Activated CD8-positive, alpha-beta T cell treated with anti-CD3 and anti-CD28 coated beads for 36 hours (primary cell): ENCODE measurements around the gene CTNNA1. TPM values are rescaled to one million over a fixed set of nuclear protein-coding genes. Genes with fewer than 3 reads are reported as not detected.

Source experiments
- ATAC-seq: fragments of 200-7000 bp; cut with Tn5 transposase; one replicate; pipeline ENCODE4 v1.10.0; 2021; ENCODE audit warnings: mild to moderate bottlenecking, moderate library complexity
- CTCF ChIA-PET: fragments of 350-600 bp; sonication (Branson Sonifier 250); formaldehyde crosslinking; loops from one replicate; lab custom pipeline; 2021; ENCODE audit warnings: antibody characterized with exemption; lab: Charles Lee
- POLR2A ChIA-PET: fragments of 350-600 bp; sonication (Branson Sonifier 250); formaldehyde crosslinking; loops from one replicate; lab custom pipeline; 2021; ENCODE audit warnings: antibody characterized with exemption; lab: Charles Lee
- DNase-seq: peaks from one replicate; pipeline ENCODE4 v3.0.0-alpha.2; 2020
- H3K27ac Mint-ChIP-seq: one replicate; pipeline ENCODE4 v1.8.0; 2021; ENCODE audit warnings: mild to moderate bottlenecking, mixed read lengths
- H3K27me3 Mint-ChIP-seq: one replicate; pipeline ENCODE4 v1.8.0; 2021; ENCODE audit warnings: mixed read lengths
- H3K36me3 Mint-ChIP-seq: one replicate; pipeline ENCODE4 v1.8.0; 2021; ENCODE audit warnings: low read depth, mixed read lengths
- H3K4me1 Mint-ChIP-seq: one replicate; pipeline ENCODE4 v1.8.0; 2021; ENCODE audit warnings: low read depth, mixed read lengths
- H3K4me3 Mint-ChIP-seq: one replicate; pipeline ENCODE4 v1.8.0; 2021; ENCODE audit warnings: mild to moderate bottlenecking, moderate library complexity, mixed read lengths
- H3K9me3 Mint-ChIP-seq: one replicate; pipeline ENCODE4 v1.8.0; 2021; ENCODE audit warnings: mixed read lengths
- CTCF ChIP-seq: fragments of 200-600 bp; IDR thresholded peaks from one replicate; pipeline ENCODE4 v1.8.0; 2022; ENCODE audit warnings: antibody characterized with exemption, mild to moderate bottlenecking
- intact Hi-C: fragments of 100-400 bp; cut with micrococcal nuclease; formaldehyde crosslinking; loops from one replicate; pipeline ENCODE4 v1.10.0; 2022
- total RNA-seq, 2 experiments: library from RNA; stranded (reverse); gene quantifications; one replicate each; pipeline ENCODE4 v1.2.3, GENCODE V29; 2021

CTNNA1 gene
- total RNA-seq, 2 experiments from 2014 or later: 77.3 to 85.6 TPM

GRCh38 chr5:138932171-138932810, 179.1 kb downstream of the CTNNA1 start:
- ChIA-PET POLR2A (no interaction called here), CTCF (interaction anchor here (1.4 kb wide), 1 partner anchor 106 kb away, joined by 4 read pairs; no protein-coding TSS in a partner anchor)
- intact Hi-C loops: no loop called here
- no peak overlapping the region for H3K4me3 Mint-ChIP-seq
- ATAC-seq (no peak), DNase-seq (no peak)
- H3K9me3 Mint-ChIP-seq: no peaks in the 10 kb centered on the region
- no peaks in the 10 kb centered on the region for H3K27me3 Mint-ChIP-seq
- no peak for TF ChIP-seq CTCF
- H3K4me1 Mint-ChIP-seq: no peaks in the 10 kb centered on the region
- H3K36me3 Mint-ChIP-seq: peaks cover 3% of the 10 kb centered on the region
- H3K27ac Mint-ChIP-seq: no peak overlapping the region

GRCh38 chr5:138933522-138934290, 180.5 kb downstream of the CTNNA1 start:
- Mint-ChIP-seq H3K27ac (no peak overlapping the region), H3K4me3 (no peak overlapping the region), H3K9me3 (no peaks in the 10 kb centered on the region), H3K27me3 (no peaks in the 10 kb centered on the region), H3K4me1 (no peaks in the 10 kb centered on the region), H3K36me3 (peaks cover 3% of the 10 kb centered on the region)
- ChIA-PET POLR2A (no interaction called here), CTCF (no interaction called here)
- ATAC-seq (no peak), DNase-seq (no peak)
- TF ChIP-seq CTCF: no peak
- intact Hi-C loops: no loop called here

- DNase-seq (no peak), ATAC-seq (no peak)
- ChIA-PET CTCF (no interaction called here), POLR2A (no interaction called here)
- intact Hi-C loops: no loop called here
- Mint-ChIP-seq H3K4me3 (no peak overlapping the region), H3K9me3 (no peaks in the 10 kb centered on the region), H3K36me3 (peaks cover 2% of the 10 kb centered on the region), H3K27me3 (no peaks in the 10 kb centered on the region), H3K27ac (no peak overlapping the region), H3K4me1 (no peaks in the 10 kb centered on the region)
- no peak for TF ChIP-seq CTCF
Measured at GRCh38 chr5:138934971-138935370, 181.7 kb downstream of the CTNNA1 start.

DNA sequence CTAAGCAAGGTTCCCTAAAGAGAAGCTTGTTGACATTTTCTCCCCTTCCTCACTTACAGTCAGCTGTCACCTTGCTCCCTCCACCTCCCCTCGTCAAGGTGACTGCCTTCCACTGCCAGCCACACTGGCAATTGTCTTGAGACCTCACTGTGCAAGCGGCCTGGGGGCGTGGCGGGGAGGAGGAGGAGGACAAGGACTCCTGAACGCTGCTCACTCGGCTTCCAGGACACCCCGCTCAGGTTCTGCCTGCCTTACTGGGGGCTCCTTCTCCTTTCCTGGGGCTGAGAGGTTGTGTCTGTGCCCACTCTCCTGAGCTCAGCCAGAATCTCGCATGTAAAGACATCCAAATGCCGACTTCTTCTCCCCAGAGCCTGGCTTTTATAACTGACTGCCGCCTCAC, 182.2 kb downstream of the CTNNA1 start:
- Mint-ChIP-seq H3K27me3 (no peaks in the 10 kb centered on the region), H3K4me1 (no peaks in the 10 kb centered on the region), H3K9me3 (no peaks in the 10 kb centered on the region), H3K4me3 (no peak overlapping the region), H3K36me3 (peaks cover 2% of the 10 kb centered on the region), H3K27ac (no peak overlapping the region)
- intact Hi-C loops: no loop called here
- ChIA-PET POLR2A (no interaction called here), CTCF (no interaction called here)
- DNase-seq: no peak
- TF ChIP-seq CTCF: no peak
- ATAC-seq: no peak
